GM18868 (cell line): Measurements from ENCODE around the gene SFMBT2.
"Not testable (repeated sequence)": the region's sequence is repeated elsewhere in the genome, so short reads cannot be mapped to it uniquely, and the experiment has no call there.

Experiments used
- ATAC-seq: cut with Tn5 transposase; IDR thresholded peaks from one replicate; pipeline ENCODE4 v1.9.1; 2021; ENCODE audit warnings: mild to moderate bottlenecking, moderate library complexity; ENCODE audit not compliant: unreplicated experiment

SFMBT2 gene

DNA sequence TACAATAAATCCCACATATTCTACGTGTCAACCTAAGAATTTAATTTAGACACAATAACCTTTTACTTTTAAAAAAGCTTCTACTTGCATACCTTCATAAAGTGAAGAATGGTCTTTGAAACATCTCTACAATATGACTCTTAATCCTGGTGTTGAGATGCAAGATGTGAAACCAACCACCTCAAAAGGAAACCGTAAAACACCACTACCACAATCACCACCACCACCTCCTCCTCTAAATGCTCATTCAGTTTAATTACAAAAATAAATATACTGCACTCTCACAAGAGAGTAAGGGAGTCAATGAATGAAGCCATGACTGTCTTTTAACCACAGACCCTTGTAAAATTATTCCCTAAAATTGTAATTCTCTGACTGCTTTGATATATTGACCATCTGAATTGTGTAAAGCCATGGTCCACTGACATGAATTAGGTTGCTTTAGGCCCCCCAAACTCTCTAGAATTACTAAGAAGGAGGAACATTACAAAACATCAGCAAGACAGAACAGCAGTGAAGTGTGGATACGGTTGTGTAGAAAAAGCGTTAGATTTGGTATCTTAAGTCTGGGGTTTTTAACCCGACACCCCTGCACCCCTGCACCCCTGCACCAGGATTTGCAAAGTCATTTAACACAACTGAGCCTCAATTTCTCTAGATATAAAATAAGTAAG is 171.4 kb downstream of the SFMBT2 start:
- ATAC-seq = peak; percentile 79

DNA sequence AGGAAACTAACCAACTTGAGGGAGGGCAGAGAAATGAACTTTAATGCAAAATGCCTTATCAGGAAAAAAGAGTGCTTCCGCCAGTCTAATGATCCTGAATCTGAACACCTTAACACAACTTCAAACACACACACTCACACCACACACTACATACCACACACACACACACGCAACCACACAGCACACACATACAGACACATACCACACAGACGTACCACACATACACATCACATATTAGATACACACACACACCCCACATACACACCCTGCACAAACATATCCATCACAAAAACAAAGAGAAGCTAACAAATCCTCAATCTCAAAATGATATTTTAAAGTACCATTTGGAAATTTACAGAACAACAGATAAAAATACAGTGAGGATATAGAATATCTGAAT is 175.5 kb downstream of the SFMBT2 start:
- ATAC-seq = no peak

DNA sequence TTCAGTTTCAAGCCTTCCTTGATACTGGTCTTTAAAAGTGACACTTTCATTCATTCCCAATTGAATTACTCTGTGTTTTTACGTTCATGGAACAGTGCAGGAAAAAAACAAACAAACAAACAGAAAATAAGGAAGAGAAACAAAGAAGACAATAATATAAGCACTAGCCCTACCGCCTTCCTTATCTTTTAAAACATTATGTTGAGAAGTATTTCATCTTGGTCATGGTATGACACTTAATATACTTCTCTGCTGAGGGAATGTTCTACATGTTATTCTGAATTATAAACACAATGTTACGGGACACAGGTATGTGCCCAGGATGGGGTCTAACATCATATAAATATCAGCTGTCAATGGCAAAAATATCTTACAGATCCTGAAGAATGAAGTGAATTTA is 176.7 kb downstream of the SFMBT2 start:
- no peak for ATAC-seq

DNA sequence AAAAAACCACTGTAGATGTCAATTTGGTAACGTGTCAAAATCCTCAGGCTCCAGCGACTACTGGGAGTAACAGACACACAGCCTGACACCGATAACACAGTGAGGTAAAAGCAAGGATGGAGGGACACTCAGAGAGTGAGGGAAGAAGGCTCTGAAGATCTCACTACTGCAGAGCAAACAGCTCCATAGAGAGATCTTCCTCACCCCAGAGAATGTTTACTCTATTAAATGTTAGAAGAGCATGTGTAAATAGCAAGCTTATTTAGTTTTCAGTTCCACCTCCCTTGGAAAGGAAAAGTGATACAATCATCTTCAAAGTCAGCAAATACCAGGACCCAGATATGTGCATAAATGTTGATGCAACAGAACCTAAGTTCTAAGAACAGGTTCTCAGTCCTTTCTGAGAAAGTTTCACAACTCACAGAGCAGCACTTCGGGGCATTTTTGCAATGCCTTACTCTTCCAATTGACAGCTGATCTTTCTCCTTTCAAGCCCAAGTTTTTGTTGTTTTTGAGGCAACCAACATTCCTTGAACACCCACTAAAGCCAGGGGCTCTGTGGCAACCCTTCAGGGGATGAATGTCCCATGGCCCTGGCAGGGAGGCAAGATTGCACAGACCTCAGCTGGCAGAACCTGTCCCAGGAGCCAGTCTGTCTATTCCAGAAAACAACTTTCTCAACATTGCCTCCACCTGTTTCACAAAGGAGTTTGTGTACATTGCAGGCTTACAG is 177.4 kb downstream of the SFMBT2 start:
- no peak for ATAC-seq

DNA sequence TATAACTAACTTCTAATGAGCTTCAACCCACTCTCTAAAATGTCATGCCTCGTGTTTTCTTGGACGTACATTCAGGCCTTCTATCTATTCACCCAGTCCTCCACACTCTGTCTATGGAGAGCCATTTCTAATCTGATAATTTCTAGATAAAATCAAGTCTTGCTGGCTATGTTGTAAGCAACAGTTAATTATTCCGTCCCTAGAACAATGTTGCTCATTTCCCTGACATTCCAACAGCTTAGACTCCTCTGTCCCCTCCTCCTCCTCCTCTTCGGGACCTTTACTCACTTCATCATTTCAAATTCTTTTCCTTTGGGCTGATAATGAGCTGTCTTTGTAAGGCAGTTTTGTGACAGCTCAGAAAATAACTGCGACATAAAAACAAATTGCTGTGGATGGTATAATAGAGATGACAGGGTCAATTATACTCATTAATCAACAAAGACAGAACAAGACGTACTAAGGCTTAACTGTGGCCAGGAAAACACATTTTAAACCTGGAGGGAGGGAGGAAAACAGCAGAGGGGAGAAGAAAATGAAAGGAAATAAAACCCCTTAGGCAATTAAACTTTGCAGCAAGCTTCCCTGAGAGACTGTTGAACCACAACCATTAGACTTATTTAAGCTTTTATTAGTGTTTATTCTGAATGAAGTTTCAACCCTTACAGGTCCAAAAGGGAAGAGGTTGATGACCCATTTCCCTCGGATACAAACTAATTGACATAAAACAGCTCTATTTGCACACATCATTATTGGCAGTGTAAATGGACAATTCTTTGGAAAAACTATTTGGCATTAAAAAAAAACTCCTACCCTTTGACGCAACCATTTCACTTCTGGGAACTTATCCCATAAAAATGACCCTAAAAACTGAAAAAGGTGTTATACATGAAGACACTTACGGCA is 179.1 kb downstream of the SFMBT2 start:
- no peak for ATAC-seq

DNA sequence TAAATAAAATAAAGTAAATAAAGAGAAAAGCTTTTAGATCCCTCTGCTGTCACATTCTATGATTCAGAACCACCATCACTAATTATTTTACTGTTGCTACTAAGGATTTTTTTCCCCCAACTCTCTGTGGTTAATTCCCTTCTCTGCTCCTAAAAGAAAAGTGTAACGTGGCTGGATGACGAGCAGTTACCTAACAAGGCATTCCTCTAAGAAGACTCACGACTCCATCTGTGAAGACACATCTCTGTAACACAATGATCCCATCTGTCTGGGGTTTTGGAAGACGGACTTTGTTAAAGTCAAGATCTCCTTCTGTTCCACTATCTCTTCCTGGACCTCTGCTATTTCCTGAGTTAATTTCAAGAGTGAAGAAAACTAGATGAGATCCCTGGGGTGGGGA is 179.9 kb downstream of the SFMBT2 start:
- no peak for ATAC-seq

DNA sequence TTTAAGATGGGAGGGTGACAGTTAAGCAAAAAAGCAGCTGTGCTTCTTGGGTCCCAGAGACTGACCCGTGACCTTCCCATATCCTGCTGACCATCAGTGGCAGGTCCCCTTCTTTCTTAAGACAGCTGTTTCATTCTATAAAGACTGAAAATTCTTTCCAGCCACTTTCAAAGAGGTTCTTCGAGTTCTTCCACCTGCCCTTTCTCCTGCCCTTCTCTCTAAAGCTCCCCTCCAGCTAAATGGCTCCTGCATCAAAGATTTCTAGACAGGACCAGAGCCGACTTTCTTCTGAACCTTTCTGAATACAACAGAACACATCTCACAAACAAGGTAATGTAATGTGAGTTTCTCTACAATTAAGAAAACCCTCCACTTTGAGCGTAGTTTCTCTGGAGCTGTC is 180.8 kb downstream of the SFMBT2 start:
- ATAC-seq = no peak

DNA sequence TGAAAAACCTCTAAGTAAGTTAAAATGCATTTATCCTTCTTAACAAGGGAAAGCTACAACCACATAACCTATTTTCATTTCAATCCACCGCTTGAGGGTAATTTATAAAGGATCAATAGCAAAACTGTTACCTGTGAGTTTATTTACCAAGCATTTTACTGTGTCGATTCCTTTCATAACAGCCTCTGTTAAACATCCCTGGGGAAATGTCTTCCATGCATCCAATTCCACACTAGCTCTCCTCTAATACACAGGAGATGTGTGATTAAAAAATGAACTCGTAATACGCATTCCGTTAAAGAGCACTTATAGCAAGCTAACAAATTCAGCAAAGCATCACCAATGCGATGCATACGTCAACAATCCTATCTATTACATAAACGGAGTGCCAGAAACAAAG is 185.7 kb downstream of the SFMBT2 start:
- no peak for ATAC-seq

DNA sequence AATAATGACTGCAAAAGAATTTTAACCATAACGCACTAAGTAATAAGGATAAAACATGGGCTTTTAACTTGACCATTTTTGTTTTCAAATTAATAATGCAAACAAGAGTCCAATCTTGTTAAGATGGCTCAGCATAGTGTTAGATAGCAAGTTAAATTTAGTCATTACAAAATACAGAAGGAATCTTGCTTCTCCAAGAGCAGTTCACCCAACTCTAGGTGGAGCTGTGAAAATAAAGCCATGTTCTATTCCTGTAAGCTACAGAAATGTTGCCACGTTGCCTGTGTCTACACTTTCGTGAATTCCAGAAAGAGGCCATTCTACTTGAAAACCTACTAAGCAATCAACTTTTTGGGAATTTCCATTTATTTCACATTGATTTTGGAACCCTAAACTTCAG is 191.9 kb downstream of the SFMBT2 start:
- no peak for ATAC-seq

DNA sequence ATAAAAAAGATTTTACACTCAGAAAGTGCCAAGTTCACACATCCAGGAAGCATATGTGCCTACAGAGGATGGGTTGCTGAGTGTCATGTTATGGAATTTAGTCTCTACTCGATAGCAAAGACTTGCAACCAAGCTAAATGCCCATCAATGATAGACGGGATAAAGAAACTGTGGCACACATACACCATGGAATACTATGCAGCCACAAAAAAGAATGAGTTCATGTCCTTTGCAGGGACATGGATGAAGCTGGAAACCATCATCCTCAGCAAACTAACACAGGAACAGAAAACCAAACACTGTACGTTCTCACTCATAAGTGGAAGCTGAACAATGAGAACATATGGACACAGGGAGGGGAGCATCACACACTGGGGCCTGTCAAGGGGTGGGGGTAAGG is 198.1 kb downstream of the SFMBT2 start:
- ATAC-seq = not testable (repeated sequence)

DNA sequence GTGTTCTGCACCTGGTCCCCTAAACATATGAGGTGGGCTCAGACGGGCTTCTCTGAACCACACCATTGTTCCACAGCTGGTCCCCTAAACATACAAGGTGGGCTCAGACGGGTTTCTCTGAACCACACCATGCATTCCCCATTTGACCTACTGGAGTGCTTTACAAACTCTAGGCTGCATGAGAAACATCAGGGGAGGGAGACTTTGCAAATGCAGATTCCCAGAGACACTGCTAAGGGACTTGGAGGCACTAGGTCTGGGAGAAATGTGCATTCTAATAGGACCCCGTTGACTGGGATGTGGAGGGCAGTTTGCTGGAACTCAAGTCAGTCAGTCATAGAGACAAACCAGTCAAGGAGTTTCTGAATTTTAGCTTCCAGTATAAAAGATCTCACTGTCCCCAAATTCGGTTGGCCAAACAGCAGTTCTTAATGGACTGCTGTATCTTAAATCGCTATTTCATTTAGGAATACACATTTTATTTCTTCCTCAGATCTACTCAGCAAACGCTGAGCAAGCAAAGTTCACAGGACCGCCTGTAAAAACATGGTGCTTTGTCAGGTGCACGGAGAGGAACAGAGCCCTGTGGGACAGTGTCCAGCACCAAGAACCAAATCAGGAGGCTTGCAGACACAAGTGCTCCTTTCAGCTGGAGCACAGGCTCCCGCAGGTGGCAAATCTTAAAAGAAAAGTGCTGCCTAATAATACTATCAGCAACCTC is 198.8 kb downstream of the SFMBT2 start:
- ATAC-seq = no peak

DNA sequence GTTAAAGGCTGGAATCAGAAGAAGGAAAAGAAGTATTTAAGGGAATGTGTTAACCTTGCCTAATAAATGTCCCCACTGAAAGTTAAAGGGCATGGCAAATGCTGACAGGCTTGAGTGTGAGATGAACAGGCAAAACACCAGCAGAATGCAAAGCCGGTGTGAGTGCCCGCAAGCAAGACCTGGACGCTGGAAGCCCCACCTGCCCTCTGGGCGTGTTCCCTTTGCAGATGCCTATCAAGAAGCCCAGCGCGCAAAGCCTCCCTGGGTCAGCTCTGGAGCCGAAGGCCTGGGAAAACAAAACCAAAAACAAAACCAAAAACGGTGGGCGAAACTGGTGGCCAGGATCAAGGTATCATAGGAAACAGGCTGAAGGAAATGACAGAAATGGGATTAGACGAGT is 200.3 kb downstream of the SFMBT2 start:
- ATAC-seq = no peak

DNA sequence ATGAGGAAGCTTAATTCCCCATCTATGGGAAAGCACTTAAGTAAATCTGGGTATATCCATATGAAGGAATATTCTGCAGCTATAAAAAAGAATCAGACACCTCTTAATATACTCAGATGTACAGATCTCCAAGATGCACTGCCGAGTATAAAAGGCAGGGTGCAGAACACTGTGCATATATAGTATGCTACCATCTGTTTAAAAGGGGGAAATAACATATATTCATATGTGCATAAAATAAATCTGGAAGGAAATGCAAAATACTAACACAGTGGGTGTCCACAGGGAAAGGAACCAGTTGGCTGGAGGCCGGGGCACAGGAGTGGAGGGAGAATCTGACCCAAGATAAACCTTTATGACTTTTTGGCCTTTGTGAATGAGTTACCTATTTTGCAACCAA is 201.4 kb downstream of the SFMBT2 start:
- ATAC-seq = no peak

DNA sequence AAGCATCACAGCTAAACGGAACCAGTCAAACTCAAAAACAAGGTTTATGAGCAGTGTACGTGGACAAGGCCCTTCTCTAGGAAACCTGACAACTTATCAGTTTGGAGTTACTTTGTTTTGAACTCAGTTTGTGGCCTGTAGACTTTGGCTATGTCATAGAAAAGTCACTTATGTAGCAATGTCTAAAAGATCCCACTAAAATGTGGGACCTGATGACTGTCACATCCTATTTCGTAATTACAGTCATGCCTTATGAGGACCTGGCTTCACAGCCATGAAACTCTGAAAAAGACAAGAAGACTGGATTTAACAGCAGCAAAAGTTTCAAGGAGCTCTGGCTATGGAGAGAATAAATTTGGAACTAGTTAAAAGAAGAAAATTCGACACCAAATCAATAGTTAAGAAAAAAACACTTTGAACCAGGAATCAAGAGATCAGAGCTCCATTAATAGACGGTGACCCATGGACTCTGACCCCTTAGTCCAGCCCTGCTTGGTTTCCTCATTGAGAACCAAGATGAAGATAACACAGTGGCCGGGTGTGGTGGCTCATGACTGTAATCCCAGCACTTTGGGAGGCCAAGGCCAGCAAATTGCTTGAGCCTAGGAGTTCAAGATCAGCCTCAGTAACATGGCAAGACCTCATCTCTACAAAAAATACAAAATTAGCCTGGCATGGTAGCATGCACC is 204.3 kb downstream of the SFMBT2 start:
- ATAC-seq = no peak

DNA sequence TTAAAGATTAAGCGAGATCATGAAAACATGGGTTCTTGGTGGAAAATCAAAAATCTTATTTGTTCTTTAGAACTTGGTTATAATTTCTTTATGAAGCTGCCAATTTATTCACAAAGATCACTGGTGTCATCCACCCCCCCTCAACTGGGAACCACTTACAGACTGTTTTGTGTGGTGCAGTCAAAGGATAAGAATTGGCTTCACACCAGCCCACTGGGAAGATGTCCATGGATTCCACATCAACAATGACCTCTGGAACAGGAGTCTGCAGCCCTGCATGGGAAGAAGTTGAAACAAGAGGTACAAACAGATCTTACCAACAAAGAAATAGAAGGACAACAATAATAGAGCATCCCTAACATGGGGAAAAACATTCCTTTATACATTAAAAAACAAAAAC is 205.2 kb downstream of the SFMBT2 start:
- ATAC-seq = no peak

DNA sequence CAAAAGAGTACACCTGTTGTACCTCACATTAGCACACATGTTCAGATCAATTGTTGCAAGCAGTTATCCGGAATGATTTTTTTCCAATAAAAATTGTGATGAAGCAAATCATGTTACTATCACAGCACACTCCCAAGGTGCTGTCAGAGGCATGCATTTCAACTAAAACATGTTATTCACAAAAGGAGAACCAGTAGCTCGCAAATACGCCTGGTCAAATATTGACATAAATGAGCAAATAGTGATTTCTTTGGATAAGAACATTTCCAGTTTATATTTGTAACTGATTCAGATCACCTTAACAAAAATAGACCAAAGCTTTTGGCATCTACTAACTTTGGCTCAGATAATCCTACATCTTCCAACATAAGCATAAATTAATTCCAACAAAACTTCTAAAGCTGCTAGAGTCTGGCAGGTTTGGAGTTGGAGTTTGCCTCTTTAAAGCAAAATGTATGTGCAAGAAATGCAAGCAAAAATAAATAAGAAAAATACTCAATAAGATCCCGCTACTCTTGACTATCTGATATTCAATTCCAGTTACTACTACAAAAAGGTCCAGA is 208.0 kb downstream of the SFMBT2 start:
- no peak for ATAC-seq

DNA sequence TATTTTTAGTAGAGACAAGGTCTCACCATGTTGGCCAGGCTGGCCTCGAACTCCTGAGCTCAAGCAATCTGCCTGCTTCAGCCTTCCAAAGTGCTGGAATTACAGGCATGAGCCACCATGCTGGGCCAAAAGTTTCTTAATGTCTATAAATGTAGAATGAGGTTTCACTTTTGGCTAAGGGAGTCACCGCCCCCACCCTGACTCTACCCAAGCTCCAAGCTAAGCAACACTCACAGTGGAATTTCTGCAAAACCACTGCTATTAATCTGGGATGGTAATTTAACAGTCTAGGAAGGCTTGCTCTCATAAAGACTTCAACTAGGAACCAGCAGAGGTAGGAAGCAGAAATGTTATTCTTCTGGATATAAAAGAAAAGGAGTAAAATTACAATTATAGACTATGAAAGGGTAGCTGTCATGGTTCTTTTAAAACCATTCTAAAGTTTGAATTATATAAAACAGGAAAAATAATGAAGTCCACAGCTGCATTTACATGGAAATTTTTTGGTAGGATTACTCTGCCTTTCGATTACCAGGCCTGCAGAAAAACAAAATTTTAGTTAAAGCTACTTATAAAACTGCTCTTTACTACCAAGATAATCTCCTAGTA is 211.6 kb downstream of the SFMBT2 start:
- no peak for ATAC-seq

DNA sequence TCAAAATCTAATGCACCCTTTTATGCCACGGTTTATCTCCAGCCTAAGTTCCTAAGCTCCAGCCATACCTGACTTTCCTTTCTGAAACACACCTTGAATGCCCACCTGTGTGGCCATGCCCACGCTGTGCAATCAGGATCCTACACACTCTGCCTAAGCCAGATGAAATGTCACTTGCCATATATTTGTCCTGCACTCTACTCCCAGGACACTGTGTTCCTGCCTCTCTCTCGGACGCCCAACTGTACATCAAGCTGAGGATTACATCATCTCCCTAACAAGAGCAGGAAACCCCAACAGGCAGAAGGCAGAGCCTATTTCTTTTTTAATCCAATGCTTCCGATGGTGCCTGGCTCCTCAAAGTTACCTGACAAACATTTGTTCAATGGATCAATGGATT is 214.6 kb downstream of the SFMBT2 start:
- ATAC-seq = no peak

DNA sequence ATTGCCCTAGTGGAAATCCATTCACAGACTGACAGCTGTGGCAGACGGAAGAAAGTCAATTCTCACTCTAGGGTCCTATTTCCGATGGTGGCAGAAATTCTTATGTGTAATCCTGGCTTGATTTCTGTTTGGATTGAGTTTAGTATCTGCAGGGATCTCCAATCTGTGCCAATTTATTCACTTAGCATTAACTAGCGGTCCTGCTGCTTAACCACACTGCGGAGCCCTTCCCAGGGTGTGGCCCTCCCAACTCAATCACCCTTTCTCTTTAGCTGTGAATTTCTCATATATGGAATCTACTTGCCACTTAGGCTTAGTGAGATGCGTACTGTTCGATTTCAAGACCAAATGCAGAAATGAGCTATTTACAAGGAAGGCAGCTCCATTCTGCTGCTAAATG is 215.7 kb downstream of the SFMBT2 start:
- ATAC-seq = no peak

DNA sequence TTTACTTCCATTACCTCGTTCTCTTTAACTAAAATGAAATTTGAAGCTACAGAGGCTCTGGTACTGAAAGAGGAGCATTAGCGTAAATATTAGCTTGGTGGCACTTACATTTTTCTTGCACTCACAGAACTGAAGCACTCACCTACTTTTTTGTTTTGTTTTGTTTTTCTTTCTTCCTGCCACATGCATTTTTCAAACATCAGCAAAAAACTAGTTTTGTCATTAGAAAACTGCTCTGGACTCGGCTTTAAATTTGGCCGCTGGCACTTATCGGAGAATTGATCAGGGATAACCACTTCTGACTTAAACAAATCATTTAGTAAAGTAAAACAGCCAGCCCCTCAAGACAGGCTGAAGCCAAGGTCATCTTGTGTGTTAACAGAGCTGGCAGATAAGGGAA is 216.3 kb downstream of the SFMBT2 start:
- ATAC-seq = no peak
